Astrocyte of the hippocampus (primary cell): ENCODE measurements around the gene CYB561.
A peak's percentile ranks its signal among the peaks of the same experiment; 100 is the strongest.

Experiments
- DNase-seq: peaks from one replicate; pipeline ENCODE4 v3.0.0; 2011; ENCODE audit warnings: low read depth, low spot score

The CYB561 gene, protein sequence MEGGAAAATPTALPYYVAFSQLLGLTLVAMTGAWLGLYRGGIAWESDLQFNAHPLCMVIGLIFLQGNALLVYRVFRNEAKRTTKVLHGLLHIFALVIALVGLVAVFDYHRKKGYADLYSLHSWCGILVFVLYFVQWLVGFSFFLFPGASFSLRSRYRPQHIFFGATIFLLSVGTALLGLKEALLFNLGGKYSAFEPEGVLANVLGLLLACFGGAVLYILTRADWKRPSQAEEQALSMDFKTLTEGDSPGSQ

DNA sequence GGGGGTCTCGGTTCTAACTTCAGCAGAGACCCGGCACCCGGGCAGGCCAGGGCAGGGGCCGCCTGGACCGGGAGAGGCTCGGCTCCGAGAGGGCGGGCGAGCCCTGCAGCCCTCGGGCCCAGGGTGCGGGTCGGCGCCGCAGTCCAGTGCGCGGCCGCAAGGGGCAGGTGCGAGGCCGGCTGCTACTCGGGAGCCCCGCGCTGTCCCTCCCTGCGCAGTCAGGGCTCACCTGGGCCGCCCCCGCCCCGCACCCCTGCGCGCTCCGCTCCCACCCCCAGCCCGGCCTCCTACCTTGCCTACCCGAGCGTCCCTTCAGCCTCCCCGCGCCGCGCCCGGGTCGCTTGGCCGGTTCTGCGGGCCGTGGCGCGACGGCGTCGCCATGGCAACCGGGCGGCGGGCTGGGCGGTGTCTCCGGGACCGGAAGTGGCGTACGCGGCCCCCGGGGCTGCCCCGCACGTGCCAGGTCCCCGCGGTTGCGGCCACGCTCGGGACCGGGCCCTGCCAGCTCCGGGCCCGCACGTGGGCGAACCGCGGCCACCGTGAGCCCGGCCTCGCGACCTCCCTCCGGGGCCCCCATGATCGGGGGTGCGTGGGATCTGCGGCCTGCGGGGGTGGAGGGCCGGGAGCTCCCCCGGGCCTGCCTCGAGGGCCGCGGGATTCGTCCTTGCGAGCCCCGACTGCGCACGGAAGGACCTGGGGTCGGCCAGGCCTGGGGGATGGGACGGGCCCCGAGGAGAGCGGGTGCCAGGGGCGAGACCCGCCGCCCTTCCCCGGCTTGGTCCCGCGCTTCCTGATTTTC, at the start of gene CYB561:
Gene CYB561, minus strand, starts transcription at position 353 of the 799 bp plus-strand sequence. CDS start 8,759 bp downstream, outside the sequence.
- DNase-seq, result peak; percentile 77

GRCh38 chr17:63495491-63495890, 49.4 kb upstream of the CYB561 start:
- DNase-seq, result no peak

GRCh38 chr17:63494300-63494928, 48.3 kb upstream of the CYB561 start:
- DNase-seq, result no peak

DNA sequence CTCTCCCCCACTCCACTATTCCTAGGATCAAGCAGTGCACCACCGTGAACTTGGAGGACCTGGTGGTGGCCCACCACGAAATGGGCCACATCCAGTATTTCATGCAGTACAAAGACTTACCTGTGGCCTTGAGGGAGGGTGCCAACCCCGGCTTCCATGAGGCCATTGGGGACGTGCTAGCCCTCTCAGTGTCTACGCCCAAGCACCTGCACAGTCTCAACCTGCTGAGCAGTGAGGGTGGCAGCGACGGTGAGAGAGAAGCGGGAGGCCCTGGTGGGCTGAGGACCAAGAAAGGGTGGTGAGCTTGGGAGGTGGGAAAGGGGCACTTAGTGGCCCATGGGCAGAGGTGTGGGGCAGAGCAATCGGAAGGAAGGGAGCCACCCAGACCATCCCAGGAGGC, 47.3 kb upstream of the CYB561 start:
- DNase-seq, result no peak

DNA sequence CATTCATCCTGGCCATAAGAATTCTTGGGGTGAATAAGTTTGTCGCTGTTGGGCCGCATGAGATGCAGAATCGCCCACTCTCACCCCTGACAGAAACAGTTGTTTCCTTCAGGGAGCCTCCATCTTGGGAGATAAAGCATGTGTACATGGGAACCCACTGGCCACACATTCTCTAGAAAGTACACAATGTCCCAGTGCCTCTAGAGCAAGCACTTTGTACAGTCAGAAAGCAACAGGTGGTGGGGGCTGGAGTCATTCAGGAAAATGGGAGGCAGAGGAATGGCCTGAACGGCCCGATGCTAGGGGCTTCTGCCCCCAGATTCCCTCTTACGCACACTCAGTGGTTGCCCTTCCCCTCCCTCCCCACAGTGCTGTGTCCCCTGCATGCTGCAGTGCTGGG, 46.8 kb upstream of the CYB561 start:
- no peak for DNase-seq

DNA sequence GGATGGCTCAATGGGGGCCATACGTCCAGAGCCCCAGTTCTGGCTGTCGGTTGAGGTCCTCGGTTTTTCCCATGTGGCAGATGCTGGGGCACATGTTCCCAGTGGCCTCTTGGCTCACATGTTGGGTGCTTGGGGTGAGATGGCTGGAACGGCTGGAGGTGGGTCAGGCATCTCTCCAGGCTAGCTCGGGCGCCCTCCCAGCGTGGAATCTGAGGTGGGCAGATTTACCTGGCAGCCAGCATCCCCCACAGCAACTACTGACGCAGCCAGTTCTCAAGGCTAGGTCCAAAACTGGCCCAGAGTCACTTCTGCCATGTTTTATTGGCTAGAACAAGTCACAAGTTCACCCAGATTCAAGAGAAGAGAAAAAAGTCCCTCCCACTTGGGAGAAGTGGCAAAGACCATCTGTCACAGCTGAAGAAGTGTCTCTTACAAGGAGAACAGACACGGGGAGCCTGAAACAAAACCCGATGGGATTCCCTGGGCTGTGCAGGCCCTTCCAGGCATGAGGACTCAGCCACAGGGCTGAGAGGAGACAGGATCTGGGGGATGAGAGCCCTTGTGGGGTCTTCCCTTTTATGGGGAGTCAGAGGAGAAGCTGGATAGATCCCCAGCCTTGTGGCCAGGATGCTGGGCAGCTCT, 46.0 kb upstream of the CYB561 start:
- no peak for DNase-seq

DNA sequence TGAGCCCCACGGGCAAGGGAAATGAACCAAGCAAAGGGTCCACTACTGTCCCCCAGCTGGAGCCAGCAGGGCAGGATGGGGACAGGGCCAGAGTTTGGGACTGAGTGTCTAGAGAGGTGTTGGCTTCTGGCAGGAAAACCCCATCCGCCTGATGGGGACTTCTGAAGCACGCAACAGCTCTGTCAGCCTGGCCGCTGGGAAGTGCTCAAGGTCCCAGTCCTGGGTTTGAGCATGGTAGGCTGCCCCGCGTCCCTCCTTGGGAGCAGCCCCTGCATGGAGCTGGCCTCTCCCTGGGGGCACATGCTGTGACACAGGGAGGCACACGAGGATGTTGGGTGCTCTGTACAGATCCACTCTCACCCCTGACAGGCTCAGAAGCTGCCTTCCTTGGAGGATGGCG, 45.3 kb upstream of the CYB561 start:
- no peak for DNase-seq

GRCh38 chr17:63490858-63491400, 44.8 kb upstream of the CYB561 start:
- DNase-seq, result no peak

GRCh38 chr17:63490329-63490728, 44.2 kb upstream of the CYB561 start:
- DNase-seq, result no peak

DNA sequence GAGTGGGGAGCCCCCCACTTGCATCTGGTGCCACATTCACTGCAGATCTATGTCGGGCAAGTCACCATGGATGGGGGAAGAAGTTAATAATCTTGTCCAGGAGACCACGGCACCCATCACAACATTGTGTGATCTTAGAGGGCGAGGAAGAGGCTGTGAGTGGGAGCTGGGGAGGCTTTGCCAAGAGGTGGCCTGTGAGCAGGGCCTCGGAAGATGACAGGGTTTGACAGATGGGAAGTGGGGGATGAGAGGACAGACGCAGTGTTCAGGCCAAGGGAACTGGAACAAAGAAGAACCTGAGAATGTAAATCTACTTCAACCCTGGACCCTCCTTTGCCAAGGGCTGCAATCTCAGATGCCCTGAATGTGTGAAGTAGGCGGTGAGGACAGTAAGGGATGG, 43.2 kb upstream of the CYB561 start:
- DNase-seq, result no peak

DNA sequence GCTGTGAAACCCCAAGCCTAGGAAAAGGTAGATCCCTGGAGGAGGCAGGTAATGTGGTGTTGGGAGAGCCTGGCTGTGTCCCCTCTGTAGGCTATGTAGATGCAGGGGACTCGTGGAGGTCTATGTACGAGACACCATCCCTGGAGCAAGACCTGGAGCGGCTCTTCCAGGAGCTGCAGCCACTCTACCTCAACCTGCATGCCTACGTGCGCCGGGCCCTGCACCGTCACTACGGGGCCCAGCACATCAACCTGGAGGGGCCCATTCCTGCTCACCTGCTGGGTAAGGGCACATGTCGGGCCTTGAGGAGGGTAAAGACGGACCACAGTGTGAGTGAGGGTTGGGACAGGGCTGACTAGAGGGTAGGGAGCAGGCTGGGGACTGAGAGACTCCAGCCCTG, 42.7 kb upstream of the CYB561 start:
- no peak for DNase-seq

DNA sequence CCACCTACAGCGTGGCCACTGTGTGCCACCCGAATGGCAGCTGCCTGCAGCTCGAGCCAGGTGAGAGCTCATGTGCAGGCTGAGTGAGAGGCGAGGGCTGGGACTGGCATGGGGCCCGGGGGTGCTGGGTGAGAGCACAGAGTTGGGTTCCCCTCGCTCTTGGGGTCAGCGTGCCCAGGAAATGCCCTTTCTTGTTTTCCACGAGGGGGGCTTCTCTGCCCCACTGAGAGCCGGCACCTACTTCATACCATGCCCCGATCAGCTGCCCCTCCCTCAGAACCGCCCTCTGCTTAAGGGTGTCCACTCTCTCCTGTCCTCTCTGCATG, 40.9 kb upstream of the CYB561 start:
- no peak for DNase-seq

- DNase-seq, result no peak
Measured at GRCh38 chr17:63486317-63487013, 40.4 kb upstream of the CYB561 start.

DNA sequence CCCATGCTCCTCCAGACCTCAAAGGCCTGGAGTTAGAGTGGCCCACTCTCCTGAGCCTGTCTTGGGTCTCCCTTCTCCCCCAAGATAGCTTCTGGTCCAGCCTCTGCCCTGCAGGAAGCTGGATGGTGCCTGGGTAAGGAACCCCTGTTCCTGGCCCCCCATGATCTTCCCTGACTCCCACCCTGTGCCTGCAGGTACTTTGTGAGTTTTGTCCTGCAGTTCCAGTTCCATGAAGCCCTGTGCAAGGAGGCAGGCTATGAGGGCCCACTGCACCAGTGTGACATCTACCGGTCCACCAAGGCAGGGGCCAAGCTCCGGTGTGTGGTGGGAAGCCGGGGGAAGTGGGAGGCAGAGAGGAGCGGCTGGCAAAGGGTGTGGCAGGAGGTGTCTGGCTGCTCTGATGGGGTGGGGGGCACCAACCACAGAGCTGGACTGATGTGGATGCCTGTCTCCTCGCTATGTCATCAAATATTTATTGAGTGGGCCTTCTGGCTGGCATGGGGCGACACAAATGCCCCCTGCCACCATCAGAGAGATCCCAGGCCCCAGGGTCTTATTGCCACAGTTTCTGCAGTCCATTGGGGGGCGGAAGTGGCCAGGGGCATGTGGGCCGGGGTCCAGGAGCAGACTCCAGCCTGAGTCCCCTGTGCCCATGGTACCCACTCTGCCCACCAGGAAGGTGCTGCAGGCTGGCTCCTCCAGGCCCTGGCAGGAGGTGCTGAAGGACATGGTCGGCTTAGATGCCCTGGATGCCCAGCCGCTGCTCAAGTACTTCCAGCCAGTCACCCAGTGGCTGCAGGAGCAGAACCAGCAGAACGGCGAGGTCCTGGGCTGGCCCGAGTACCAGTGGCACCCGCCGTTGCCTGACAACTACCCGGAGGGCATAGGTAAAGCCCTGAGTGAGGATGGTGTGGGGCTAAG, 37.8 kb upstream of the CYB561 start:
- DNase-seq, result no peak

GRCh38 chr17:63483038-63483437, 36.9 kb upstream of the CYB561 start:
- no peak for DNase-seq

GRCh38 chr17:63482509-63482908, 36.4 kb upstream of the CYB561 start:
- DNase-seq, result no peak

- no peak for DNase-seq
Measured at GRCh38 chr17:63481488-63481870, 35.4 kb upstream of the CYB561 start.

DNA sequence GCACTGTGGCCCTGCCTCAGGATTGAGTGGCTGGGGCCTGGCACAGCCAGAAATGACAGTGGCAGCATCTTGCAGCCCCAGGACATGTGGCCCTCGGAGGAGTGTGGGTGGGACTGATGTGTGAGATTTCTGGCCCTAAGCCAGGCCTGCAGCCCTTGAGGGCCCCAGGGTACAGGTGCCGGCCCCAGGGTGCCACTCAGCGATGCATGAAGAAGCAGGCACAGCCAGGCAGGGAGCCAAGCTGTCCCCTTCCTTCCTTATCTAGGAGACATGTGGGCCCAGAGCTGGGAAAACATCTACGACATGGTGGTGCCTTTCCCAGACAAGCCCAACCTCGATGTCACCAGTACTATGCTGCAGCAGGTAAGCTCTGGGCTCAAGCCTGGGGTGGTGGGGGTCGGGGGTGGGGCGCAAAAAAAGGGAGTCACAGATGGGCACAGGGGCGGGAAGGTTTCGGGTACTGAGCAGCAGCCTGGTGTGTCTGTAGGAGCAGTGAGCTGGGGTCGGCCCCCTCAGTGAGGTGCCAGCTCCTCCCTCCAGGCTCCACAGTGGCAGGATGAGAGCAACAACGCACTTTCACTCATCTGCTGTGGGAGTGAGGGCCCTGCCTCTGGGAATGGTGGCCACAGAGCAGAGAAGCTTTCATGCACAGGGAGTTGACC, 34.9 kb upstream of the CYB561 start:
- DNase-seq, result no peak

- no peak for DNase-seq
Measured at GRCh38 chr17:63480192-63480784, 34.2 kb upstream of the CYB561 start.
